GM18505 (cell line): ENCODE measurements around the gene CDKAL1.

Experiments used
- ATAC-seq: cut with Tn5 transposase; IDR thresholded peaks from one replicate; pipeline ENCODE4 v1.9.1; 2021; ENCODE audit not compliant: unreplicated experiment
- POLR2A ChIP-seq: IDR thresholded peaks from 4 replicates; pipeline ENCODE4 v1.6.1; 2011; ENCODE audit warnings: borderline replicate concordance; ENCODE audit not compliant: insufficient read depth, insufficient read length; ENCODE audit errors: extremely low read depth

Gene CDKAL1

GRCh38 chr6:21098134-21098533, 563.9 kb downstream of the CDKAL1 start:
- no peak for ATAC-seq
- no peak for TF ChIP-seq POLR2A

GRCh38 chr6:21098744-21099143, 564.5 kb downstream of the CDKAL1 start:
- no peak for TF ChIP-seq POLR2A
- no peak for ATAC-seq

- no peak for TF ChIP-seq POLR2A
- ATAC-seq, result no peak
Observed at GRCh38 chr6:21099338-21100314, 565.4 kb downstream of the CDKAL1 start.

- ATAC-seq, result no peak
- no peak for TF ChIP-seq POLR2A
Observed at GRCh38 chr6:21100991-21101390, 566.7 kb downstream of the CDKAL1 start.

GRCh38 chr6:21101694-21102093, 567.4 kb downstream of the CDKAL1 start:
- no peak for ATAC-seq
- no peak for TF ChIP-seq POLR2A

GRCh38 chr6:21102201-21102600, 567.9 kb downstream of the CDKAL1 start:
- ATAC-seq, result no peak
- TF ChIP-seq POLR2A, result no peak

GRCh38 chr6:21102624-21103023, 568.4 kb downstream of the CDKAL1 start:
- no peak for ATAC-seq
- TF ChIP-seq POLR2A, result no peak

- no peak for ATAC-seq
- no peak for TF ChIP-seq POLR2A
Observed at GRCh38 chr6:21103626-21104224, 569.5 kb downstream of the CDKAL1 start.

- no peak for ATAC-seq
- TF ChIP-seq POLR2A, result no peak
Observed at GRCh38 chr6:21104288-21104687, 570.0 kb downstream of the CDKAL1 start.

- no peak for ATAC-seq
- no peak for TF ChIP-seq POLR2A
Observed at GRCh38 chr6:21107796-21108195, 573.5 kb downstream of the CDKAL1 start.

- TF ChIP-seq POLR2A, result no peak
- no peak for ATAC-seq
Observed at GRCh38 chr6:21109391-21110178, 575.3 kb downstream of the CDKAL1 start.

GRCh38 chr6:21110684-21111083, 576.4 kb downstream of the CDKAL1 start:
- TF ChIP-seq POLR2A, result no peak
- no peak for ATAC-seq

- TF ChIP-seq POLR2A, result no peak
- no peak for ATAC-seq
Observed at GRCh38 chr6:21111093-21111725, 577.0 kb downstream of the CDKAL1 start.

- ATAC-seq, result no peak
- no peak for TF ChIP-seq POLR2A
Observed at GRCh38 chr6:21115111-21115510, 580.9 kb downstream of the CDKAL1 start.

GRCh38 chr6:21116736-21117135, 582.5 kb downstream of the CDKAL1 start:
- no peak for TF ChIP-seq POLR2A
- ATAC-seq, result no peak
